Measurements from ENCODE around the gene CEMIP2.

Gene CEMIP2

DNA sequence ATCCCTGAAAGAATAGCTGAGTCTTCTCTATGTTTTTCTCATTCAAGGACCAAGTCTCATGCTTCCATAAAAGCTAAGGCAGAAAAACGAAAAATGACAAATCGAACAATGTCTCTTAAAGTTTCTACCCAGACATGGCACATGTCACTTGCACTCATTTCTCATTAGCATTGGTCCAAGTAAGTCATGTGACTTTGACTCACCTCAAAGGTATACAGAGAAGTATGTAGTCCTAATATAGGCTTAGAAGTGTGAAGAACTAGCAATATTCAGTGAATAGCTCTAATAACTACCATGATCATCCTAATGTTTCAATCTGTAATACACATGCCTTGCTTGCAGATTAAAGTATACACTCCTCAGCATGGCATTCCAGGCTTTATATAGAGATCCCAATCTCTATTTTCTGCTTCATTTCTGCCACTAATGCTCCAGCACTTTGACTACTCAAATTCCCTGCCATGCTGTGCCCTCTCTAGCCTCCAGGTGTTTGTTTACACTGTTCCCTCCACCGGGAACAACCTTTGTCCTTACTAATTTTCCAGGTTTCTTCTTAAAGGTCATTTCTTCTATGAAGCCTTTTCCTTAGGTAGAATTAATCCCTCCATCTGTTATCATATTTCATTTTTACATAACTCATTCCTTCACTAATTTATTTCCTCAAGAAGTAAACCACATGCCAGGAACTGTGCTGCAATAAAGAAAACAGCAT lies 98.9 kb downstream of the CEMIP2 start:
- DNase-seq (ENCODE audit: low read depth in 1 of 2, low spot score in 1 of 2), result no peak
- H3K27me3 ChIP-seq (ENCODE audit: insufficient read depth, poor library complexity, severe bottlenecking), result no peaks in the 10 kb centered on the region
- no peak overlapping the region for H3K4me3 ChIP-seq (replicated peaks; ENCODE audit: insufficient read depth, low read length)
- TF ChIP-seq, protein P1, sequence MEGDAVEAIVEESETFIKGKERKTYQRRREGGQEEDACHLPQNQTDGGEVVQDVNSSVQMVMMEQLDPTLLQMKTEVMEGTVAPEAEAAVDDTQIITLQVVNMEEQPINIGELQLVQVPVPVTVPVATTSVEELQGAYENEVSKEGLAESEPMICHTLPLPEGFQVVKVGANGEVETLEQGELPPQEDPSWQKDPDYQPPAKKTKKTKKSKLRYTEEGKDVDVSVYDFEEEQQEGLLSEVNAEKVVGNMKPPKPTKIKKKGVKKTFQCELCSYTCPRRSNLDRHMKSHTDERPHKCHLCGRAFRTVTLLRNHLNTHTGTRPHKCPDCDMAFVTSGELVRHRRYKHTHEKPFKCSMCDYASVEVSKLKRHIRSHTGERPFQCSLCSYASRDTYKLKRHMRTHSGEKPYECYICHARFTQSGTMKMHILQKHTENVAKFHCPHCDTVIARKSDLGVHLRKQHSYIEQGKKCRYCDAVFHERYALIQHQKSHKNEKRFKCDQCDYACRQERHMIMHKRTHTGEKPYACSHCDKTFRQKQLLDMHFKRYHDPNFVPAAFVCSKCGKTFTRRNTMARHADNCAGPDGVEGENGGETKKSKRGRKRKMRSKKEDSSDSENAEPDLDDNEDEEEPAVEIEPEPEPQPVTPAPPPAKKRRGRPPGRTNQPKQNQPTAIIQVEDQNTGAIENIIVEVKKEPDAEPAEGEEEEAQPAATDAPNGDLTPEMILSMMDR (IDR thresholded peaks at IDR 0.05; ENCODE audit: insufficient read depth, low read length), result no peak
- TF ChIP-seq SPI1 (IDR thresholded peaks at IDR 0.05; ENCODE audit: borderline replicate concordance, low read depth) (no peak), POLR2AphosphoS5 (IDR thresholded peaks at IDR 0.05; ENCODE audit: low read depth) (no peak), GABPA (IDR thresholded peaks at IDR 0.05; ENCODE audit: low read depth) (no peak), REST (IDR thresholded peaks at IDR 0.05; ENCODE audit: insufficient replicate concordance, low read depth) (no peak)
- no peak overlapping the region for H3K27ac ChIP-seq (replicated peaks)

GRCh38 chr9:71668717-71669116 lies 99.6 kb downstream of the CEMIP2 start:
- DNase-seq (ENCODE audit: low read depth in 1 of 2, low spot score in 1 of 2), result no peak
- no peak overlapping the region for H3K27ac ChIP-seq (replicated peaks)
- H3K27me3 ChIP-seq (ENCODE audit: insufficient read depth, poor library complexity, severe bottlenecking), result no peaks in the 10 kb centered on the region
- TF ChIP-seq, protein P1 (IDR thresholded peaks at IDR 0.05; ENCODE audit: insufficient read depth, low read length), result no peak
- no peak for TF ChIP-seq SPI1 (IDR thresholded peaks at IDR 0.05; ENCODE audit: borderline replicate concordance, low read depth)
- TF ChIP-seq GABPA (IDR thresholded peaks at IDR 0.05; ENCODE audit: low read depth), result no peak
- no peak for TF ChIP-seq POLR2AphosphoS5 (IDR thresholded peaks at IDR 0.05; ENCODE audit: low read depth)
- no peak for TF ChIP-seq REST (IDR thresholded peaks at IDR 0.05; ENCODE audit: insufficient replicate concordance, low read depth)
- H3K4me3 ChIP-seq (replicated peaks; ENCODE audit: insufficient read depth, low read length), result no peak overlapping the region

- Histone ChIP-seq H3K27me3 (ENCODE audit: insufficient read depth, poor library complexity, severe bottlenecking) (no peaks in the 10 kb centered on the region), H3K27ac (replicated peaks) (no peak overlapping the region)
Measured at GRCh38 chr9:71665247-71665646, 103.1 kb downstream of the CEMIP2 start.

More at GRCh38 chr9:71665247-71665646, 103.1 kb downstream of the CEMIP2 start:
- TF ChIP-seq POLR2AphosphoS5 (IDR thresholded peaks at IDR 0.05; ENCODE audit: low read depth) (no peak), SPI1 (IDR thresholded peaks at IDR 0.05; ENCODE audit: borderline replicate concordance, low read depth) (no peak), GABPA (IDR thresholded peaks at IDR 0.05; ENCODE audit: low read depth) (no peak), REST (IDR thresholded peaks at IDR 0.05; ENCODE audit: insufficient replicate concordance, low read depth) (no peak)
- TF ChIP-seq, protein P1 (IDR thresholded peaks at IDR 0.05; ENCODE audit: insufficient read depth, low read length), result no peak
- no peak for DNase-seq (ENCODE audit: low read depth in 1 of 2, low spot score in 1 of 2)
- no peak overlapping the region for H3K4me3 ChIP-seq (replicated peaks; ENCODE audit: insufficient read depth, low read length)

Measured in HL-60 (cell line).